Measurements from ENCODE around the gene PTPRD.
A peak's percentile ranks its signal among the peaks of the same experiment; 100 is the strongest.

Gene PTPRD

GRCh38 chr9:8429768-8430167 is 2183.0 kb downstream of the PTPRD start:
- Histone ChIP-seq H3K36me3 (ENCODE audit: control insufficient read depth, insufficient read depth, low read length) (no peaks in the 10 kb centered on the region), H3K27me3 (ENCODE audit: control insufficient read depth, insufficient read depth, low read length, poor library complexity, severe bottlenecking) (no peaks in the 10 kb centered on the region), H3K4me3 (ENCODE audit: insufficient read depth, low read depth, low read length) (no peak overlapping the region), H3K9me3 (ENCODE audit: control insufficient read depth, low read length) (no peaks in the 10 kb centered on the region), H3K4me1 (ENCODE audit: control insufficient read depth, insufficient read depth, low read length) (no peaks in the 10 kb centered on the region), H3K27ac (ENCODE audit: insufficient read depth, low read depth, low read length, poor library complexity, severe bottlenecking) (no peak overlapping the region)
- WGBS, 2 experiments, result 92% methylated on average over 1 of the region's 1 CpG; no CpG with 5 or more reads in 1 of the 2 experiments

DNA sequence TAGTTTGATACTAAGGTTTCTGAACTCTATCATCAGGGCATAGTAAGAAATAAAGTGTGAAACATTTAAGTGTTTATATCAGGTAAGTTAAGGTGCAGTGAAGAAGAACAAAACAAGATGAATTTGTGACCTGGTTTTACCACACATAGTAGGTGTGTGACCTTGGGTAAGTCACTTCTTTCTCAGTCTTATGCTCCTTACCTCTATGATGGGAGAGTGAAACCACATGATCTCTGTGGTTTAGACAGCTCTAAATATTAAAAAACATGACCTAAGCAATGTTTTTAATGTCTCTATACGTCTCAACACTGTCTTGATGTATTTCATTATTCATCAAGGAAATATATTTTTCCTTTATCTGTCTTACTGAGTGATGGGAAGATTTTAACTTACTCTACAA is 2183.6 kb downstream of the PTPRD start:
- Histone ChIP-seq H3K4me1 (ENCODE audit: control insufficient read depth, insufficient read depth, low read length) (no peaks in the 10 kb centered on the region), H3K9me3 (ENCODE audit: control insufficient read depth, low read length) (no peaks in the 10 kb centered on the region), H3K4me3 (ENCODE audit: insufficient read depth, low read depth, low read length) (no peak overlapping the region), H3K27me3 (ENCODE audit: control insufficient read depth, insufficient read depth, low read length, poor library complexity, severe bottlenecking) (no peaks in the 10 kb centered on the region), H3K36me3 (ENCODE audit: control insufficient read depth, insufficient read depth, low read length) (no peaks in the 10 kb centered on the region), H3K27ac (ENCODE audit: insufficient read depth, low read depth, low read length, poor library complexity, severe bottlenecking) (no peak overlapping the region)
- WGBS, 2 experiments, result 100% methylated on average over 1 of the region's 1 CpG; no CpG with 5 or more reads in 1 of the 2 experiments

DNA sequence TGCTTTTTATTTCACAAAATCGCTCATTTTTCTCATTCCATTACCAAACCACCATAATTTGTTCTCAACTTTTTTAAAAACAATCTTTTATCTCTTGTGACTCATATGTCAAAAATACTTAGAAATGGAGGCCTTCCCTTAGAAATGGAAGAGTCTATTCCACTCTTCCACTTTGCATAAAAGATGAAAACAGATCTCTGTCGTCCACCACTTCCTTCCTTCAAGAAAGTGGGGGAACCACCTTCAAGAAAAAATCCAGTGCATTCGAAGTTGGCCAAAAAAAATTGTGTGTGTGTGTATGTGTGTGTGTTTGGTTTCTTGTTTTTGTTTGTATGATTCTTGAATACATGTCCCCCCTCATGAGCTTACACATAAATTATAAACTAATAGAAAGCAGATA is 2184.4 kb downstream of the PTPRD start:
- Histone ChIP-seq H3K4me1 (ENCODE audit: control insufficient read depth, insufficient read depth, low read length) (no peaks in the 10 kb centered on the region), H3K9me3 (ENCODE audit: control insufficient read depth, low read length) (no peaks in the 10 kb centered on the region), H3K36me3 (ENCODE audit: control insufficient read depth, insufficient read depth, low read length) (no peaks in the 10 kb centered on the region), H3K27ac (ENCODE audit: insufficient read depth, low read depth, low read length, poor library complexity, severe bottlenecking) (no peak overlapping the region), H3K4me3 (ENCODE audit: insufficient read depth, low read depth, low read length) (no peak overlapping the region), H3K27me3 (ENCODE audit: control insufficient read depth, insufficient read depth, low read length, poor library complexity, severe bottlenecking) (no peaks in the 10 kb centered on the region)
- WGBS, 2 experiments, result 89 to 94% methylated on average over 1 to 2 of the region's 3 CpGs

- no peak overlapping the region for H3K27ac ChIP-seq (ENCODE audit: insufficient read depth, low read depth, low read length, poor library complexity, severe bottlenecking)
- H3K4me1 ChIP-seq (ENCODE audit: control insufficient read depth, insufficient read depth, low read length), result no peaks in the 10 kb centered on the region
- no peaks in the 10 kb centered on the region for H3K36me3 ChIP-seq (ENCODE audit: control insufficient read depth, insufficient read depth, low read length)
- no peaks in the 10 kb centered on the region for H3K27me3 ChIP-seq (ENCODE audit: control insufficient read depth, insufficient read depth, low read length, poor library complexity, severe bottlenecking)
- no peaks in the 10 kb centered on the region for H3K9me3 ChIP-seq (ENCODE audit: control insufficient read depth, low read length)
- WGBS, 2 experiments, result 90 to 98% methylated on average over 3 of the region's 3 CpGs
- no peak overlapping the region for H3K4me3 ChIP-seq (ENCODE audit: insufficient read depth, low read depth, low read length)
Observed at GRCh38 chr9:8424786-8425410, 2187.9 kb downstream of the PTPRD start.

GRCh38 chr9:8420416-8420815 is 2192.4 kb downstream of the PTPRD start:
- Histone ChIP-seq H3K27me3 (ENCODE audit: control insufficient read depth, insufficient read depth, low read length, poor library complexity, severe bottlenecking) (no peaks in the 10 kb centered on the region), H3K27ac (ENCODE audit: insufficient read depth, low read depth, low read length, poor library complexity, severe bottlenecking) (no peak overlapping the region), H3K36me3 (ENCODE audit: control insufficient read depth, insufficient read depth, low read length) (no peaks in the 10 kb centered on the region), H3K4me1 (ENCODE audit: control insufficient read depth, insufficient read depth, low read length) (no peaks in the 10 kb centered on the region), H3K9me3 (ENCODE audit: control insufficient read depth, low read length) (no peaks in the 10 kb centered on the region), H3K4me3 (ENCODE audit: insufficient read depth, low read depth, low read length) (no peak overlapping the region)
- WGBS, 2 experiments, result 79 to 82% methylated on average over 1 of the region's 2 CpGs

- WGBS, 2 experiments, result 83 to 100% methylated on average over 1 to 2 of the region's 3 CpGs
- no peaks in the 10 kb centered on the region for H3K27me3 ChIP-seq (ENCODE audit: control insufficient read depth, insufficient read depth, low read length, poor library complexity, severe bottlenecking)
- H3K4me1 ChIP-seq (ENCODE audit: control insufficient read depth, insufficient read depth, low read length), result no peaks in the 10 kb centered on the region
- H3K4me3 ChIP-seq (ENCODE audit: insufficient read depth, low read depth, low read length), result no peak overlapping the region
- no peaks in the 10 kb centered on the region for H3K9me3 ChIP-seq (ENCODE audit: control insufficient read depth, low read length)
- H3K36me3 ChIP-seq (ENCODE audit: control insufficient read depth, insufficient read depth, low read length), result no peaks in the 10 kb centered on the region
- no peak overlapping the region for H3K27ac ChIP-seq (ENCODE audit: insufficient read depth, low read depth, low read length, poor library complexity, severe bottlenecking)
Observed at GRCh38 chr9:8419596-8420275, 2193.1 kb downstream of the PTPRD start.

DNA sequence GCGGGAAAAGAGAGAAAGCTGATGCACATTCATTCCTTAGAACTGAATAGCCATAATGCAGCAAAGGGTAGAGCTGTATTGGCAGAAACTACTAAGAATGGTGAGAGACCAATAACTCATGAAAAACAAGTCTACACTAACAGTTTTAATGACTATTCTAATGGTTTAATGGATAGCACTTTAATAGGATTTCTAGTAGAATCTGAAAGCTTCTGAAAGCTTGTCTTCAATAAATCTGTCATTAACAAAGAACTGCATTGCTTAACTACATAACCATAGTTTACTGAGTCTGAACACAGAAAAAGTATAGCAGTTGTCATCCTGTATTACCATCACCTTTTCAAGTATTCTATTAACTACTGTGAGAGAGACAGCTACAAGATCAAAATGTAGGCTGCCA is 2195.5 kb downstream of the PTPRD start:
- H3K27me3 ChIP-seq (ENCODE audit: control insufficient read depth, insufficient read depth, low read length, poor library complexity, severe bottlenecking), result no peaks in the 10 kb centered on the region
- no peak overlapping the region for H3K4me3 ChIP-seq (ENCODE audit: insufficient read depth, low read depth, low read length)
- no peak overlapping the region for H3K27ac ChIP-seq (ENCODE audit: insufficient read depth, low read depth, low read length, poor library complexity, severe bottlenecking)
- H3K4me1 ChIP-seq (ENCODE audit: control insufficient read depth, insufficient read depth, low read length), result no peaks in the 10 kb centered on the region
- 75 to 79% methylated on average over 1 of the region's 1 CpG for WGBS, 2 experiments
- H3K9me3 ChIP-seq (ENCODE audit: control insufficient read depth, low read length), result no peaks in the 10 kb centered on the region
- no peaks in the 10 kb centered on the region for H3K36me3 ChIP-seq (ENCODE audit: control insufficient read depth, insufficient read depth, low read length)

DNA sequence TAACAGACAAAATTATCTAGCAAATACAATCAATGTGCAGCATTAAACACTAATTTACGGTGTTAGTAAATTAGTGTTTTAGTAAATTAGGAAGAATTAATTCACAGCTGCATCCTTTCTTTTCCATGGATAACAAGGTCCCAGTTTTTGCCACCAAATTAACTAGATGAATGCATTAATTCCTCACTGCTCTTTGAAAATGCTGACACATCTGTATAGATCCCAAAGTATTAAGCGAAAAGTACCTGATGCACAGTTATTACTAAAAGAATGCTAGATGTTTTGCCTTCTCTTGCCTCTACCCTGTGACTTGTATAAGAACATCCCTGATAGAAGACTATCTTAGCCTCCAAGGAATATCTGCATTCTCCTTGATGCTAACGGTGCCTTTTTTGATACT is 2200.5 kb downstream of the PTPRD start:
- Histone ChIP-seq H3K4me1 (ENCODE audit: control insufficient read depth, insufficient read depth, low read length) (no peaks in the 10 kb centered on the region), H3K9me3 (ENCODE audit: control insufficient read depth, low read length) (no peaks in the 10 kb centered on the region), H3K27me3 (ENCODE audit: control insufficient read depth, insufficient read depth, low read length, poor library complexity, severe bottlenecking) (no peaks in the 10 kb centered on the region), H3K4me3 (ENCODE audit: insufficient read depth, low read depth, low read length) (no peak overlapping the region), H3K27ac (ENCODE audit: insufficient read depth, low read depth, low read length, poor library complexity, severe bottlenecking) (no peak overlapping the region), H3K36me3 (ENCODE audit: control insufficient read depth, insufficient read depth, low read length) (no peaks in the 10 kb centered on the region)
- 98 to 100% methylated on average over 2 of the region's 3 CpGs for WGBS, 2 experiments

- H3K36me3 ChIP-seq (ENCODE audit: control insufficient read depth, insufficient read depth, low read length), result no peaks in the 10 kb centered on the region
- no peaks in the 10 kb centered on the region for H3K9me3 ChIP-seq (ENCODE audit: control insufficient read depth, low read length)
- WGBS, 2 experiments, result 58 to 61% methylated on average over 7 of the region's 9 CpGs
- H3K4me3 ChIP-seq (ENCODE audit: insufficient read depth, low read depth, low read length), result no peak overlapping the region
- H3K4me1 ChIP-seq (ENCODE audit: control insufficient read depth, insufficient read depth, low read length), result no peaks in the 10 kb centered on the region
- no peaks in the 10 kb centered on the region for H3K27me3 ChIP-seq (ENCODE audit: control insufficient read depth, insufficient read depth, low read length, poor library complexity, severe bottlenecking)
- H3K27ac ChIP-seq (ENCODE audit: insufficient read depth, low read depth, low read length, poor library complexity, severe bottlenecking), result no peak overlapping the region
Observed at GRCh38 chr9:8408575-8409190, 2204.1 kb downstream of the PTPRD start.

GRCh38 chr9:8401961-8402705 is 2210.7 kb downstream of the PTPRD start:
- Histone ChIP-seq H3K27ac (ENCODE audit: insufficient read depth, low read depth, low read length, poor library complexity, severe bottlenecking) (peak overlapping the region; percentile 38), H3K36me3 (ENCODE audit: control insufficient read depth, insufficient read depth, low read length) (no peaks in the 10 kb centered on the region)
- 38 to 66% methylated on average over 2 to 4 of the region's 6 CpGs for WGBS, 2 experiments

More at GRCh38 chr9:8401961-8402705, 2210.7 kb downstream of the PTPRD start:
- H3K4me1 ChIP-seq (ENCODE audit: control insufficient read depth, insufficient read depth, low read length), result peaks cover 15% of the 10 kb centered on the region
- H3K9me3 ChIP-seq (ENCODE audit: control insufficient read depth, low read length), result no peaks in the 10 kb centered on the region
- no peak overlapping the region for H3K4me3 ChIP-seq (ENCODE audit: insufficient read depth, low read depth, low read length)
- H3K27me3 ChIP-seq (ENCODE audit: control insufficient read depth, insufficient read depth, low read length, poor library complexity, severe bottlenecking), result no peaks in the 10 kb centered on the region
